Psoas muscle (tissue), 8 donors: Measurements from ENCODE around the gene CLCN2. TPM values are rescaled to one million over a fixed set of nuclear protein-coding genes. Genes with fewer than 3 reads are reported as not detected.

Source experiments
- ATAC-seq, 4 donors: fragments of 200-7000 bp; cut with Tn5 transposase; one replicate each; pipeline ENCODE4 v1.9.1; 2020; ENCODE audit warnings: moderate library complexity in 3 of 4, mild to moderate bottlenecking in 2 of 4
- DNase-seq, 2 donors: peaks; one replicate each; pipeline ENCODE4 v3.0.0-alpha.2; 2020
- H3K27ac ChIP-seq: fragments of 200-600 bp; one replicate; pipeline ENCODE4 v1.8.0; 2022
- H3K27me3 ChIP-seq, 3 donors: fragments of 200-600 bp in 1 of 3; one replicate each; pipeline versions ENCODE4 v1.6.1 to v1.8.0; 2013 to 2022; ENCODE audit warnings: low read length in 2 of 3, mild to moderate bottlenecking in 2 of 3, moderate library complexity in 1 of 3; ENCODE audit not compliant: insufficient read depth in 3 of 3
- H3K36me3 ChIP-seq, 2 donors: fragments of 200-600 bp in 1 of 2; one replicate each; pipeline versions ENCODE4 v1.6.1 to v1.8.0; 2013 to 2022; ENCODE audit warnings: low read depth in 1 of 2, mild to moderate bottlenecking in 1 of 2, moderate library complexity in 1 of 2; ENCODE audit not compliant: insufficient read depth in 1 of 2
- H3K4me1 ChIP-seq: fragments of 200-600 bp; one replicate; pipeline ENCODE4 v1.8.0; 2022
- H3K4me3 ChIP-seq: fragments of 200-600 bp; one replicate; pipeline ENCODE4 v1.8.0; 2022; ENCODE audit warnings: mild to moderate bottlenecking
- H3K9me3 ChIP-seq: fragments of 200-600 bp; one replicate; pipeline ENCODE4 v1.8.0; 2022
- CTCF ChIP-seq: fragments of 200-600 bp; IDR thresholded peaks from one replicate; pipeline ENCODE4 v1.8.0; 2022; ENCODE audit warnings: antibody characterized with exemption
- WGBS, 3 donors: extraction: QIAGEN DNeasy Blood & Tissue Kit; methylation state at CpG; one replicate each; pipeline versions ENCODE4 v1.1.6 to v1.1.7; 2013; 5-methylcytosine and 5-hydroxymethylcytosine counted together
- intact Hi-C, 2 donors: fragments of 100-400 bp; cut with DNase I; formaldehyde crosslinking; loops; one replicate each; pipeline versions ENCODE4 v1.11.0 to v1.14.2; 2022
- polyA plus RNA-seq, 3 donors: library from polyadenylated mRNA; stranded (reverse); fragments of 200-250 nt; gene quantifications; one replicate each; pipeline ENCODE4 v1.2.3, GENCODE V29; 2013
- total RNA-seq, 4 donors: library from RNA; stranded (reverse); fragmentation: NEBNext Ultra II Directional in 2 of 4; extraction: Animal tissue kit (Norgen Biotek cat#: 25700) in 2 of 4; gene quantifications; one replicate each; pipeline versions ENCODE4 v1.2.1 to v1.2.4, GENCODE V29; 2021 to 2023
- donor health status: healthy with polysubstance abuse.
- donor health status: DM: no; HTN: no; CAD: no; lungs with moderate emphysema.
- donor health status: Bipolar disorder and iron deficiency.
- donor health status: healthy.
- donor health status: DM: yes; HTN: yes; CAD: no.
- donor health status: DM: no; HTN: no; CAD: no.
- donor health status: DM: no; HTN: no; CAD: no.
- donor health status: DM: yes; HTN: yes; CAD: no.

The CLCN2 gene
- total and polyA plus RNA-seq, 7 donors: 0.64 to 2.8 (median 1.6) TPM

DNA sequence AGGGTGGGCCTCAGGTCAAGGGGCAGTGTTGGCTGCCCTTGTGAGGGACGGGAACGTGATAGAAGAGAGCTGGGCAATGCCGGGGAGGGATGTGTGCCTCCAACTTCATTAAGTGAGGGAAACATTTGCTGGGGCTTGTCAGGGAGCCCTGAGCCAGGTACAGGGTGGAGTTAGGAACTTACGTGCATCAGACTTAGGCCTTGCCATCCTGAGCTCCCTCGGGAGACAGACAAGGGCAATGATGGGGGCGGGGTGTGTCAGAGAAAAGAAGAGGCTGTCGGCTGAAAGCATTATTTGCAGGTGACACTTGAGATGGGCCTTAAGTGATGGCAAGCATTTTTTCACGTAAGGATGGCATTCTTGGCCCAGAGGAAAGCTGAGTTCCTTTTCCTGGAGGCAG is 22.4 kb downstream of the CLCN2 start:
- peaks cover 38% of the 10 kb centered on the region for H3K4me1 ChIP-seq
- 39 to 50% (median 50%) methylated on average over 8 of the region's 8 CpGs for WGBS, 3 donors
- H3K9me3 ChIP-seq: no peaks in the 10 kb centered on the region
- DNase-seq: no peak
- H3K27me3 ChIP-seq: no peaks in the 10 kb centered on the region
- intact Hi-C loops: no loop called here
- H3K4me3 ChIP-seq: peak overlapping the region; percentile 79
- peak overlapping the region; percentile 90 for H3K27ac ChIP-seq
- ATAC-seq: no peak
- H3K36me3 ChIP-seq: peaks cover 2 to 37% of the 10 kb centered on the region in 2 donors
- no peak for TF ChIP-seq CTCF

DNA sequence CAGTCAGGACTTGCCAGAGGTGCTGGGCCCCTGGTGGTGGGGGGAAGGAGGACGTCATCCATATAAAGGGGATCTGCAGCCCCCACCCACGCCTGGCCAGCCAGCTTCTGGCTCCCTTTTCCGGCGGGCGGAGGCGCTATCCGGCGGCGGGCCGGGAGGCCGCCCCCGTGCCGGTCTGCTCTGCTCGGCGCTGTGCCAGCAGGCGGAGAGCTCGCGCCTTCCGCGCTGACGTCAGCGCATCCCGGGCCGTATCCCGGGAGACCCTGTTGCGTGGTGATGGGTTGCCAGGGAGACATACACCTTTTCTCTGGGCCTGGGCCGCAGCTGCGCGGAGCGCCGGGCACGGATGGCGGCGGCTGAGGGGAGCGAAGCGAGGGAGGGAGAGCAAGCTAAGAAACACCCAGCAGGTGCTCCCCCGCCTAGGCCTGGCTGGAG is 22.9 kb downstream of the CLCN2 start:
- Histone ChIP-seq H3K27ac (peak overlapping the region; percentile 90), H3K27me3 (no peaks in the 10 kb centered on the region), H3K36me3 (peaks cover 0 to 37% of the 10 kb centered on the region in 2 donors), H3K4me3 (peak overlapping the region; percentile 79), H3K9me3 (no peaks in the 10 kb centered on the region), H3K4me1 (peaks cover 42% of the 10 kb centered on the region)
- 9 to 29% (median 22%) methylated on average over 26 to 37 of the region's 37 CpGs for WGBS, 3 donors
- intact Hi-C loops: no loop called here
- peak in 1 of 4 donors; percentile 4 for ATAC-seq
- peak; percentile 85 to 88 for DNase-seq
- TF ChIP-seq CTCF: no peak

GRCh38 chr3:184337981-184338380 is 23.4 kb downstream of the CLCN2 start:
- Histone ChIP-seq H3K4me1 (peaks cover 48% of the 10 kb centered on the region), H3K27ac (peak overlapping the region; percentile 90), H3K36me3 (peaks cover 0 to 39% of the 10 kb centered on the region in 2 donors), H3K9me3 (no peaks in the 10 kb centered on the region), H3K4me3 (peak overlapping the region; percentile 79), H3K27me3 (no peaks in the 10 kb centered on the region)
- intact Hi-C loops: no loop called here
- no peak for ATAC-seq
- no peak for DNase-seq
- WGBS, 3 donors: 63 to 75% (median 70%) methylated on average over 6 to 7 of the region's 7 CpGs
- TF ChIP-seq CTCF: no peak

- Histone ChIP-seq H3K4me3 (peak within 1 kb of the TSS; percentile 79), H3K4me1 (peaks cover 52% of the 10 kb centered on the region), H3K9me3 (no peaks in the 10 kb centered on the region), H3K27me3 (no peaks in the 10 kb centered on the region), H3K36me3 (peaks cover 0 to 39% of the 10 kb centered on the region in 2 donors), H3K27ac (peak within 1 kb of the TSS; percentile 90)
- DNase-seq: peak; percentile 66 to 78
- 10 to 15% (median 12%) methylated on average over 6 of the region's 6 CpGs for WGBS, 3 donors
- ATAC-seq: peak; percentile 1 to 48 (median 26)
- intact Hi-C loops: no loop called here
- no peak for TF ChIP-seq CTCF
Measured at GRCh38 chr3:184337399-184337714, 24.0 kb downstream of the CLCN2 start, which contains the start of gene FAM131A. Gene FAM131A, plus strand, starts transcription at chr3:184337600. Its CDS starts 31 bp downstream, at chr3:184337631.
